ENCODE data around the gene TTC9. TPM values are rescaled to one million over a fixed set of nuclear protein-coding genes. Genes with fewer than 3 reads are reported as not detected.
A peak's percentile ranks its signal among the peaks of the same experiment; 100 is the strongest.

Gene TTC9
- total and polyA plus RNA-seq, 5 donors from 2014 or later: 4.7 to 7.8 (median 5.6) TPM

DNA sequence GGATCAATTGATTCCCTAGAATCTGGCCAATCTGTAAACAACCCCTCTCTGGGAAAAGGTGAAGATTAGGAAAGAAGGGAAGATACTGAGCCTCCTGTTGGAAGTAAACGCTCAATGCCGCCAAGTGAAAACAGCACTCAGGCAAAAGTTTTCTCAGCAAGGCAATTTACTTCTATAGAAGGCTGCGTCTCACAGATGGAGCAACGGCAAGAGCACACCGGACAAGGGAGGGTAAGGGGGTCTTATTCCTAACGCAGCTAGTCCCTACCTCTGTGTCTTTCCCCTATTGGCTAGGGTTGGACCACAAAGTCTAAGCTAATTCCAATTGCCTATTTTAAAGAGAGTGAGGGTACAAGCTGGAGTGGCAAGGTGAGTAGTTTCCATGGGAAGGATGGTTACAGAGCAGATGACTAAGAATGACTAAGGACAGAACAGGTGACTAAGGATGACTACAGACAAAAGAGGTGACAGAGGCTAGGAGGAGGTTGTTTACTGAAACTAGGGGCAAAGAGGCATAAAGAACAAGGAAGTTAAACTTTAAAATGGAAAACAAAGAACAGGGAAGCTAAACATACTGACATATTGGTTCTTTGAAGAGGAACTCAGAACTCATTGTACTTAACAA lies 5.6 kb upstream of the TTC9 start:
- peaks cover 6 to 20% (median 14%) of the 10 kb centered on the region in 4 donors for H3K4me1 Mint-ChIP-seq

DNA sequence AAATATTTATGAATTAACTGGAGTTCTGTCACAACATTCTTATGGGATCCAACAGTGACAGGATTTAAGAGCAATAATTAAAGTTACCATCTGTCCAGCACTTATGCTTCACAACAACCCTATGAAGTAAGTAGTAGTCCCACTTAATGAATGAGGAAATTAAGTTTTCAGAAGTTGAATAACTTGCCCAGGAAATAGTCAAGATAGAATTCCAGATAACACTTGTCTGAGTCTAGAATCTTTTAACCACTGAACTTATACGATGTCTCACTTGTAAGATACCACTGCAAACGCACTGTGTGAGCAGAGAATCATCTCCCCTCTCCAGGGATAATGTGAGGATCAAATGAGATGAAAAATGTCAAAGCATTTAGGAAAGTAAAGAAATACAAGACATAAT lies 3.3 kb upstream of the TTC9 start:
- peaks cover 0 to 6% (median 1%) of the 10 kb centered on the region in 7 donors for H3K9me3 Mint-ChIP-seq
- Histone ChIP-seq H3K4me1 (ENCODE audit: control insufficient read depth, insufficient read depth, low read length, poor library complexity, severe bottlenecking) (peaks cover 22% of the 10 kb centered on the region), H3K36me3 (ENCODE audit: control insufficient read depth, insufficient read depth, low read length) (no peaks in the 10 kb centered on the region), H3K4me3 (ENCODE audit: low read depth, low read length) (no peak overlapping the region), H3K27ac (ENCODE audit: insufficient read depth, low read length, poor library complexity, severe bottlenecking) (no peak overlapping the region), H3K9me3 (ENCODE audit: control insufficient read depth in 2 of 2, low read length in 2 of 2) (peaks cover 0 to 3% of the 10 kb centered on the region in 2 experiments), H3K27me3 (ENCODE audit: control insufficient read depth, insufficient read depth, low read length) (no peaks in the 10 kb centered on the region)
- H3K27ac Mint-ChIP-seq: no peak overlapping the region
- H3K4me1 Mint-ChIP-seq: peaks cover 11 to 31% (median 20%) of the 10 kb centered on the region in 4 donors
- H3K36me3 Mint-ChIP-seq: no peaks in the 10 kb centered on the region
- ATAC-seq (ENCODE audit: low read depth in 2 of 2) (no peak), DNase-seq (no peak)
- H3K27me3 Mint-ChIP-seq: peaks cover 23% of the 10 kb centered on the region
- H3K4me3 Mint-ChIP-seq: peak overlapping the region in 1 of 4 donors; percentile 28

More for the DNA sequence above, 5.6 kb upstream of the TTC9 start:
- Histone ChIP-seq H3K4me1 (ENCODE audit: control insufficient read depth, insufficient read depth, low read length, poor library complexity, severe bottlenecking) (peaks cover 9% of the 10 kb centered on the region), H3K4me3 (ENCODE audit: low read depth, low read length) (no peak overlapping the region), H3K27ac (ENCODE audit: insufficient read depth, low read length, poor library complexity, severe bottlenecking) (no peak overlapping the region), H3K27me3 (ENCODE audit: control insufficient read depth, insufficient read depth, low read length) (no peaks in the 10 kb centered on the region), H3K36me3 (ENCODE audit: control insufficient read depth, insufficient read depth, low read length) (no peaks in the 10 kb centered on the region), H3K9me3 (ENCODE audit: control insufficient read depth in 2 of 2, low read length in 2 of 2) (peaks cover 0 to 3% of the 10 kb centered on the region in 2 experiments)
- Mint-ChIP-seq H3K9me3 (peaks cover 0 to 6% (median 1%) of the 10 kb centered on the region in 7 donors), H3K36me3 (no peaks in the 10 kb centered on the region), H3K27ac (no peak overlapping the region), H3K4me3 (no peak overlapping the region), H3K27me3 (peaks cover 16% of the 10 kb centered on the region)
- ATAC-seq (ENCODE audit: low read depth in 2 of 2) (no peak), DNase-seq (no peak)

DNA sequence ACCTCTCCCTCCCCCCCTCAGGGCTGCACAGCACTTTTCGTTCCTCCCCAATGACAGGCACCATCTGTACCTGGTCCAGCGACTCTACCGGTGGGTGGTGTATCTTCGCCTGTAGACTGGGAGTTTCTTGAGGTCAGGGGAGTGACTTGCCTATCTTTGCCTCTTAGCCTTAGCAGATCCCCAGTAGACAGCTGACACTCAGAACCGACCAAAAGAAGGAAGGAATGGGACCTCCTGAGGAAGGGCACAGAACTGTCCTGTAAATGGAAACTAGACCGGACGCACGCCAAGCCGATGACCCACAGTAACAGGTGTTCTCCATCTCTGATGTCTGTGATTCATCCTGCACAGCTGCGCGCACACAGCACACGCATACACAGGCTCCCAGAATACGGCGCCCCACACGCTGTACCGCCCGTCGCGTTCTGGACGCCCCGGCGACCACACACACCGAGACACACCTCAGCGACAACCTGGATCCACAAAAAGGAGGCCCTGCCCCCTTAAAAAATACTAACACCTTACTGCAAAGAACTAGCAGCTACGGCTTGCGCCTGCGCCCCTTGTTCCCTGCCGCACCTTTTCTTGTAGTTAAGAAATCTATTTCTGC lies 673 bp upstream of the TTC9 start:
- DNase-seq (peak; percentile 40 to 62 (median 48)), ATAC-seq (ENCODE audit: low read depth in 2 of 2) (peak; percentile 73 to 79)
- Mint-ChIP-seq H3K4me1 (peaks cover 17 to 55% (median 41%) of the 10 kb centered on the region in 4 donors), H3K36me3 (peaks cover 3% of the 10 kb centered on the region), H3K27me3 (peaks cover 15% of the 10 kb centered on the region), H3K27ac (peak overlapping the region; percentile 89 to 93 (median 90)), H3K9me3 (peaks cover 0 to 3% (median 1%) of the 10 kb centered on the region in 7 donors), H3K4me3 (peak overlapping the region; percentile 94 to 96 (median 96))
- H3K27ac ChIP-seq (ENCODE audit: insufficient read depth, low read length, poor library complexity, severe bottlenecking): peak overlapping the region; percentile 43
- H3K4me3 ChIP-seq (ENCODE audit: low read depth, low read length): peak overlapping the region; percentile 94
- no peaks in the 10 kb centered on the region for H3K36me3 ChIP-seq (ENCODE audit: control insufficient read depth, insufficient read depth, low read length)
- peaks cover 0 to under 1% of the 10 kb centered on the region in 2 experiments for H3K9me3 ChIP-seq (ENCODE audit: control insufficient read depth in 2 of 2, low read length in 2 of 2)
- H3K4me1 ChIP-seq (ENCODE audit: control insufficient read depth, insufficient read depth, low read length, poor library complexity, severe bottlenecking): peaks cover 44% of the 10 kb centered on the region
- H3K27me3 ChIP-seq (ENCODE audit: control insufficient read depth, insufficient read depth, low read length): no peaks in the 10 kb centered on the region

DNA sequence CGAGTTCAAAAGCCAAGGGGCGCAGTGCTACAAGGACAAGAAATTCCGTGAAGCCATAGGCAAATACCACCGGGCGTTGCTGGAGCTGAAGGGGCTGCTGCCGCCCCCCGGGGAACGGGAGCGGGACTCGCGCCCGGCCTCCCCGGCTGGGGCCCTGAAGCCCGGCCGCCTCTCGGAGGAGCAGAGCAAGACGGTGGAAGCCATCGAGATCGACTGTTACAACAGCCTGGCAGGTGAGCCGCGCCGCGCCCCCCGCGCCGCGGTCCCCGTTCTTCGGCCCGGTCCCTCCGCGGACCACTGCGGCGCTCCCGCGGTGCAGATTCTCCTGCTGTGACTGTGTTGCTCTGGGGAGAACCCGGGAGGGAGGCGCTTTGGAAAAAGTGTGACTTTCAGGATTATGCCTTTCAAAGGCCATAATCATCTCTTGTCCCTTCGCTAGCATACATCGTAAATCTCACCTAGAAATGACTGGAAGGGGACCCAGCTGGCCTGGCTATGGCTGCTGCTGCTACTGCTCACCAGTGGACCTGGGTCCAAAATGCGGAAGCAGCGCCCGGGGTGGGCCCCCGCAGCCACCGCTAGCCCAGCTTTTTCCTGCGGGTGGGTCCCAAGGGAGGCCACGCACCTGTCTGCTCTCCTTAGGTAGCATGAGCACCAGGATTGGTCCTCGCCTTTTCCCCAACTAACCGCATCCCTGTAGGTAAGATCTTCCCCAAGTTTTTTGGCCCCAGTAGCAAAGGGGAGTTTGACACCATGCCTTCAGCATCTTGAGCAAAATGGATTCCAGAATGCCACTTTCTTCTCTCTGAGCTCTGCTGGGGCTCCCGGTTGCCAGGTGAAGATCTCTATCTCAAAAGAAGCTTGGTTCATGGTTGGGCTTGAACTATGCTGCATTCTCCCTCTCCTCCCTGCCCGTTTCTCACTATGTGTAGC lies 853 bp downstream of the TTC9 start:
- Mint-ChIP-seq H3K27ac (peak overlapping the region; percentile 92 to 96 (median 94)), H3K27me3 (peaks cover 13% of the 10 kb centered on the region), H3K36me3 (peaks cover 3% of the 10 kb centered on the region), H3K4me3 (peak overlapping the region; percentile 91 to 98 (median 96)), H3K9me3 (peaks cover 0 to 1% (median 0%) of the 10 kb centered on the region in 7 donors), H3K4me1 (peaks cover 22 to 63% (median 50%) of the 10 kb centered on the region in 4 donors)
- ATAC-seq (ENCODE audit: low read depth in 2 of 2) (peak; percentile 22 to 30), DNase-seq (peak in 2 of 3 donors; percentile 41 to 48)
- Histone ChIP-seq H3K9me3 (ENCODE audit: control insufficient read depth in 2 of 2, low read length in 2 of 2) (no peaks in the 10 kb centered on the region), H3K27ac (ENCODE audit: insufficient read depth, low read length, poor library complexity, severe bottlenecking) (peak overlapping the region; percentile 60), H3K4me1 (ENCODE audit: control insufficient read depth, insufficient read depth, low read length, poor library complexity, severe bottlenecking) (peaks cover 55% of the 10 kb centered on the region), H3K36me3 (ENCODE audit: control insufficient read depth, insufficient read depth, low read length) (no peaks in the 10 kb centered on the region), H3K27me3 (ENCODE audit: control insufficient read depth, insufficient read depth, low read length) (no peaks in the 10 kb centered on the region), H3K4me3 (ENCODE audit: low read depth, low read length) (peak overlapping the region; percentile 90)

DNA sequence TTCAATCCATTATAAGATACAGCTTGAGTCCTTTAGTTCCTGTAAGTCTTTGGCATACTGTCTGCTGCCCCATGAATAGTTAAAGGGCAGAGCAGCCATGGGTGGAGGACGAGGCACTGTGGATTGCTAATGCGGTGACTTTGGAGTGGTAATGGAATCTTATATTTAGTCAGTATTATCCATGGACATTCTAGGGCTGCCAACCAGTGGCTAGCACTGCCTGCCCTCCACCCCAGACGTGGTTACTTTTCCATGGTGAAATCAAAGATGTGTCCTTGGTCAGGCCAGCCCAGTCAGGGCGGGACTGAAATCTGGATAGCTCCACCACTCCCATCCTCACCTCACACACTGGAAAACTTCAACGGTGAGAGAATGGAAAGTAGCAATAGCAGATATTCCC lies 2.3 kb downstream of the TTC9 start:
- H3K4me1 ChIP-seq (ENCODE audit: control insufficient read depth, insufficient read depth, low read length, poor library complexity, severe bottlenecking): peaks cover 64% of the 10 kb centered on the region
- ATAC-seq (ENCODE audit: low read depth in 2 of 2) (no peak), DNase-seq (no peak)
- peaks cover 29 to 71% (median 51%) of the 10 kb centered on the region in 4 donors for H3K4me1 Mint-ChIP-seq
- H3K4me3 ChIP-seq (ENCODE audit: low read depth, low read length): peak overlapping the region; percentile 90
- H3K27me3 ChIP-seq (ENCODE audit: control insufficient read depth, insufficient read depth, low read length): no peaks in the 10 kb centered on the region
- peaks cover 9% of the 10 kb centered on the region for H3K36me3 Mint-ChIP-seq
- peak overlapping the region; percentile 45 for H3K27ac ChIP-seq (ENCODE audit: insufficient read depth, low read length, poor library complexity, severe bottlenecking)
- H3K9me3 Mint-ChIP-seq: peaks cover 0 to 1% (median 0%) of the 10 kb centered on the region in 7 donors
- H3K27ac Mint-ChIP-seq: peak overlapping the region; percentile 92 to 96 (median 94)
- peak overlapping the region; percentile 91 to 98 (median 96) for H3K4me3 Mint-ChIP-seq
- peaks cover 13% of the 10 kb centered on the region for H3K27me3 Mint-ChIP-seq
- H3K9me3 ChIP-seq (ENCODE audit: control insufficient read depth in 2 of 2, low read length in 2 of 2): no peaks in the 10 kb centered on the region
- no peaks in the 10 kb centered on the region for H3K36me3 ChIP-seq (ENCODE audit: control insufficient read depth, insufficient read depth, low read length)

DNA sequence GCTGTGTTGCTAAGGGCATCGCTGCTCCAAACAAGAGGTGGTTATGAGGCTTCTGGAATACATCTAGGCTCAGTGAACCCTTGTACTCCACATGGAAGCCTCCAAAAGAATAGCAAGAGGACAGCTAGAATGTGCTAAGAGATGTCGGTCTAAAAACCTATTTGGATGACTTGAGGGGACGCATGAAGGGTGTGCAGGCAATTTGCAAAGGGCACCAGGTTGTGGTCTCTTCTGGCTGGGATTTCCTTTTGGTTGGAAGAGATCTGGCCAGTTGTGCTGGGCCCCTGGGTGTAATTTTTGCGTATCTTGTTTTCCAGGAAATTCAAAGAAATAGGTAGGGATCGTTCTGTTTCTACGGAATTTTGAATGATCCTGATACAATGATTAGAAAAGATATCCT lies 4.2 kb downstream of the TTC9 start:
- DNase-seq: no peak
- ATAC-seq (ENCODE audit: low read depth in 2 of 2): no peak
- Histone ChIP-seq H3K9me3 (ENCODE audit: control insufficient read depth in 2 of 2, low read length in 2 of 2) (no peaks in the 10 kb centered on the region), H3K4me3 (ENCODE audit: low read depth, low read length) (peak overlapping the region; percentile 55), H3K36me3 (ENCODE audit: control insufficient read depth, insufficient read depth, low read length) (no peaks in the 10 kb centered on the region), H3K27ac (ENCODE audit: insufficient read depth, low read length, poor library complexity, severe bottlenecking) (no peak overlapping the region), H3K27me3 (ENCODE audit: control insufficient read depth, insufficient read depth, low read length) (no peaks in the 10 kb centered on the region), H3K4me1 (ENCODE audit: control insufficient read depth, insufficient read depth, low read length, poor library complexity, severe bottlenecking) (peaks cover 57% of the 10 kb centered on the region)
- Mint-ChIP-seq H3K4me1 (peaks cover 35 to 76% (median 54%) of the 10 kb centered on the region in 4 donors), H3K27ac (peak overlapping the region in 2 of 3 donors; percentile 75 to 92), H3K4me3 (peak overlapping the region; percentile 62 to 91 (median 70)), H3K27me3 (peaks cover 8% of the 10 kb centered on the region), H3K36me3 (peaks cover 19% of the 10 kb centered on the region), H3K9me3 (no peaks in the 10 kb centered on the region)

DNA sequence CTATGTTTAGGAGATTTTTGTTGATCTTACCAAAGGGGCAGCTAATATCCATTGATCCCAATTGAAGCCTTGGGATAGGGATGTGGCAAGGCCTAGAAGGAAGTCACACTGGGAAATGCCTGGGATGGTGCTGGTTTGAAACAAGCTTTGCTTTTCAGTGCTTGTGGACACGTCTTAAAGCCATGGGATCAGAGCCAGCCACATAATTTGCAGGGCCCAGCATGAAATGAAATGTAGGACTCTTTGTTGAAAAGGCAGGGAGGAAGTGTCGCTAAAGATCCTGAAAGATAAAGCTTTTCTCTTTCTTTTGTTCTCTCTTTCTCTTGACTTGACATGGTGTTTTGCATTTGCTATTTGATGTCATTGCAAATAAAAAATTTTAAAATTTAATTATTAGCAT lies 5.0 kb downstream of the TTC9 start:
- DNase-seq: no peak
- H3K27ac ChIP-seq (ENCODE audit: insufficient read depth, low read length, poor library complexity, severe bottlenecking): no peak overlapping the region
- peaks cover 53% of the 10 kb centered on the region for H3K4me1 ChIP-seq (ENCODE audit: control insufficient read depth, insufficient read depth, low read length, poor library complexity, severe bottlenecking)

More for the DNA sequence above, 5.0 kb downstream of the TTC9 start:
- H3K4me3 ChIP-seq (ENCODE audit: low read depth, low read length): peak overlapping the region; percentile 55
- Mint-ChIP-seq H3K9me3 (peaks cover 0 to 2% (median 0%) of the 10 kb centered on the region in 7 donors), H3K27me3 (peaks cover 8% of the 10 kb centered on the region), H3K36me3 (peaks cover 23% of the 10 kb centered on the region), H3K4me3 (peak overlapping the region; percentile 62 to 91 (median 70)), H3K4me1 (peaks cover 33 to 80% (median 58%) of the 10 kb centered on the region in 4 donors), H3K27ac (peak overlapping the region in 2 of 3 donors; percentile 77 to 92)
- H3K27me3 ChIP-seq (ENCODE audit: control insufficient read depth, insufficient read depth, low read length): no peaks in the 10 kb centered on the region
- no peaks in the 10 kb centered on the region for H3K9me3 ChIP-seq (ENCODE audit: control insufficient read depth in 2 of 2, low read length in 2 of 2)
- ATAC-seq (ENCODE audit: low read depth in 2 of 2): no peak
- no peaks in the 10 kb centered on the region for H3K36me3 ChIP-seq (ENCODE audit: control insufficient read depth, insufficient read depth, low read length)

Measured in CD4-positive, CD25-positive, alpha-beta regulatory T cell (primary cell).